ENCODE data around the gene SOHLH1.

GRCh38 chr9:135707252-135708138 lies 8.2 kb upstream of the SOHLH1 start:
- no peak for TF ChIP-seq EZH2 (IDR thresholded peaks at IDR 0.05)
- no peak for TF ChIP-seq FOXP2 (optimal IDR thresholded peaks at IDR 0.05; ENCODE audit: control extremely low read depth, extremely low read length, insufficient read depth)

Data from SK-N-MC (cell line).